Keratinocyte (primary cell): ENCODE measurements around the gene MTHFD2L. TPM values are rescaled to one million over a fixed set of nuclear protein-coding genes. Genes with fewer than 3 reads are reported as not detected.

Experiments
- DNase-seq: peaks from one replicate; pipeline ENCODE4 v3.0.0-alpha.2; 2011; ENCODE audit warnings: low read depth, missing footprints, low spot score
- FAIRE-seq: peaks from 2 replicates; lab custom pipeline; 2011; peaks lifted over from hg19 to GRCh38; lab: Jason Lieb, UNC
- H2AFZ ChIP-seq: 2 replicates; pipeline ENCODE4 v1.6.0; 2012; ENCODE audit warnings: low read length, control low read depth, inconsistent platforms; ENCODE audit not compliant: control insufficient read depth
- H3K27ac ChIP-seq: 2 replicates; pipeline ENCODE4 v1.5.1; 2011; ENCODE audit warnings: low read length; ENCODE audit not compliant: control insufficient read depth, insufficient read depth
- H3K27me3 ChIP-seq: 3 replicates; pipeline ENCODE4 v1.6.0; 2011; ENCODE audit warnings: low read length; ENCODE audit not compliant: control insufficient read depth, insufficient read depth; ENCODE audit errors: extremely low read depth
- H3K36me3 ChIP-seq, 2 experiments: 2 replicates in 1 of 2; 3 replicates in 1 of 2; pipeline ENCODE4 v1.5.1; 2011; ENCODE audit warnings: low read length in 2 of 2, mild to moderate bottlenecking in 1 of 2; ENCODE audit not compliant: control insufficient read depth in 2 of 2, insufficient read depth in 2 of 2; ENCODE audit errors: extremely low read depth in 1 of 2
- H3K4me1 ChIP-seq: 3 replicates; pipeline ENCODE4 v1.5.1; 2011; ENCODE audit warnings: low read length; ENCODE audit not compliant: control insufficient read depth, insufficient read depth; ENCODE audit errors: extremely low read depth
- H3K4me2 ChIP-seq: 3 replicates; pipeline ENCODE4 v1.6.0; 2011; ENCODE audit warnings: low read depth, low read length; ENCODE audit not compliant: control insufficient read depth, insufficient read depth; ENCODE audit errors: extremely low read depth
- H3K4me3 ChIP-seq, 3 experiments: fragments of 200-600 bp in 1 of 3; sonication (generic) in 1 of 3; 2 replicates in 2 of 3; 3 replicates in 1 of 3; pipeline ENCODE4 v1.5.1; 2011 to 2016; ENCODE audit warnings: low read length in 3 of 3, mild to moderate bottlenecking in 3 of 3, control low read depth in 2 of 3, inconsistent platforms in 1 of 3, low read depth in 1 of 3, mixed read lengths in 1 of 3, mixed run types in 1 of 3, moderate library complexity in 1 of 3; ENCODE audit not compliant: control insufficient read depth in 2 of 3, insufficient read depth in 2 of 3; ENCODE audit errors: extremely low read depth in 1 of 3
- H3K79me2 ChIP-seq: 2 replicates; pipeline ENCODE4 v1.6.0; 2012; ENCODE audit warnings: low read length; ENCODE audit not compliant: control insufficient read depth, insufficient read depth
- H3K9ac ChIP-seq: 3 replicates; pipeline ENCODE4 v1.6.0; 2011; ENCODE audit warnings: low read length; ENCODE audit not compliant: control insufficient read depth, insufficient read depth; ENCODE audit errors: extremely low read depth
- H3K9me1 ChIP-seq: 3 replicates; pipeline ENCODE4 v1.6.0; 2011; ENCODE audit warnings: low read length; ENCODE audit not compliant: control insufficient read depth, insufficient read depth; ENCODE audit errors: extremely low read depth
- H3K9me3 ChIP-seq: 2 replicates; pipeline ENCODE4 v1.5.1; 2012; ENCODE audit warnings: low read depth, low read length; ENCODE audit not compliant: control insufficient read depth
- H4K20me1 ChIP-seq: 3 replicates; pipeline ENCODE4 v1.6.0; 2011; ENCODE audit warnings: low read length; ENCODE audit not compliant: control insufficient read depth, insufficient read depth; ENCODE audit errors: extremely low read depth
- CTCF ChIP-seq, 3 experiments: IDR thresholded peaks in 1 of 3; conservative IDR thresholded peaks in 1 of 3; optimal IDR thresholded peaks in 1 of 3; 2 replicates in 2 of 3; 3 replicates in 1 of 3; pipeline versions ENCODE3 to v1.5.1; 2011; ENCODE audit warnings: low read length in 3 of 3, mild to moderate bottlenecking in 3 of 3, moderate library complexity in 2 of 3, control low read depth in 1 of 3, inconsistent platforms in 1 of 3; ENCODE audit not compliant: insufficient read depth in 2 of 3; ENCODE audit errors: extremely low read depth in 1 of 3
- EZH2 ChIP-seq: IDR thresholded peaks from one replicate; pipeline ENCODE4 v1.6.1; 2012; ENCODE audit warnings: inconsistent platforms, mild to moderate bottlenecking, low read length, moderate library complexity
- dilution Hi-C: fragments of 300-500 bp; cut with MboI; formaldehyde crosslinking; loops from one replicate; pipeline ENCODE4 v1.7.0; 2020; ENCODE audit warnings: low sequenced_read_pairs; ENCODE audit not compliant: extremely low pct_ligation_motif_present
- polyA plus RNA-seq, 5 experiments: library from polyadenylated mRNA; depleted of rRNA in 3 of 5; stranded (reverse) in 3 of 5; stranded (forward) in 1 of 5; unstranded in 1 of 5; fragments of >200 nt; gene quantifications; 1 replicate in 1 of 5; 2 replicates in 3 of 5; 3 replicates in 1 of 5; pipeline versions ENCODE4 v1.2.1 to v1.2.3, GENCODE V29; 2011 to 2012; ENCODE audit warnings: missing spikeins in 2 of 5, low read depth in 1 of 5, low replicate concordance in 1 of 5

The MTHFD2L gene
- polyA plus RNA-seq, 1 donor (not counting 4 experiments of a cell fraction or from before 2014, with no cell fraction given), result 30.4 TPM

GRCh38 chr4:74322301-74322700, 164.4 kb downstream of the MTHFD2L start:
- H3K9me1 ChIP-seq, result no peaks in the 10 kb centered on the region
- no peaks in the 10 kb centered on the region for H3K79me2 ChIP-seq
- no peak overlapping the region for H3K4me2 ChIP-seq
- no peaks in the 10 kb centered on the region for H4K20me1 ChIP-seq
- DNase-seq (no peak), FAIRE-seq (no peak)
- H3K27me3 ChIP-seq, result no peaks in the 10 kb centered on the region
- no peak for TF ChIP-seq CTCF (optimal IDR thresholded peaks at IDR 0.05 in 1 of 3, IDR thresholded peaks at IDR 0.05 in 1 of 3, conservative IDR thresholded peaks at IDR 0.05 in 1 of 3; ENCODE audit: extremely low read depth in 1 of 3, insufficient read depth in 2 of 3, low read length in 3 of 3)
- no peak for TF ChIP-seq EZH2
- no peak overlapping the region for H2AFZ ChIP-seq
- no peak overlapping the region for H3K9ac ChIP-seq
- H3K27ac ChIP-seq, result no peak overlapping the region
- H3K4me3 ChIP-seq, result no peak overlapping the region
- dilution Hi-C loops, result no loop called here
- peaks cover 28% of the 10 kb centered on the region for H3K4me1 ChIP-seq
- peaks cover 0 to 1% of the 10 kb centered on the region in 2 experiments for H3K36me3 ChIP-seq
- H3K9me3 ChIP-seq, result no peaks in the 10 kb centered on the region

GRCh38 chr4:74323663-74324062, 165.7 kb downstream of the MTHFD2L start:
- FAIRE-seq (no peak), DNase-seq (no peak)
- no peak overlapping the region for H3K27ac ChIP-seq
- peaks cover 0 to 1% of the 10 kb centered on the region in 2 experiments for H3K36me3 ChIP-seq
- no peaks in the 10 kb centered on the region for H4K20me1 ChIP-seq
- no peak overlapping the region for H3K9ac ChIP-seq
- no peak overlapping the region for H3K4me3 ChIP-seq
- no peaks in the 10 kb centered on the region for H3K79me2 ChIP-seq
- TF ChIP-seq CTCF (optimal IDR thresholded peaks at IDR 0.05 in 1 of 3, IDR thresholded peaks at IDR 0.05 in 1 of 3, conservative IDR thresholded peaks at IDR 0.05 in 1 of 3; ENCODE audit: extremely low read depth in 1 of 3, insufficient read depth in 2 of 3, low read length in 3 of 3) (no peak), EZH2 (no peak)
- H2AFZ ChIP-seq, result no peak overlapping the region
- H3K9me3 ChIP-seq, result no peaks in the 10 kb centered on the region
- peaks cover 41% of the 10 kb centered on the region for H3K4me1 ChIP-seq
- H3K27me3 ChIP-seq, result no peaks in the 10 kb centered on the region
- no peaks in the 10 kb centered on the region for H3K9me1 ChIP-seq
- dilution Hi-C loops, result no loop called here
- H3K4me2 ChIP-seq, result no peak overlapping the region
